ENCODE measurements around the gene TBC1D22A. TPM values are rescaled to one million over a fixed set of nuclear protein-coding genes. Genes with fewer than 3 reads are reported as not detected.

TBC1D22A gene
- total RNA-seq, 1 experiment from 2014 or later = 32.6 TPM

DNA sequence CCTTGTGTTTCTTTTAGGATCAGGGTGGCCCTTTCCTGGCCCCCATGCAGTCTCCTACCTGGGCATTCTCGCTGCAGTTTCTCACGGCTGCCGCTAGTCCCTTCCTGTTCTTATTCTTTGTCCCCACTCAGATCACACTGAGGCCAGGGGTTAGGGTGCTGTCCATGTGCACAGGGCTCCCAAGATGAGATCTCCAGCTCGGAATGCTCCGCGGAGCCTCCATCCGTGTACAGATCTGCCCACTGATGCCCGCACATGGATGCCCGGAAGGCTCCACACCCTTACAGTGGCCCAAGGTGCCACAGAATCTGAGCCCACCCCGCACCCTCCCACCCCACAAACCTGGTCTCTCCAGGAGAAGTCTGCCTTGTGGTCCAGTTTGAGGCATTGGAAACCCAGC is 457.3 kb downstream of the TBC1D22A start:
- Mint-ChIP-seq H3K36me3 (ENCODE audit: insufficient read depth, unreplicated experiment) (no peaks in the 10 kb centered on the region), H3K4me3 (ENCODE audit: unreplicated experiment) (no peak overlapping the region), H3K27me3 (ENCODE audit: insufficient read depth, unreplicated experiment) (peaks cover 25% of the 10 kb centered on the region), H3K4me1 (ENCODE audit: low read depth, unreplicated experiment) (no peaks in the 10 kb centered on the region), H3K9me3 (ENCODE audit: unreplicated experiment) (no peaks in the 10 kb centered on the region), H3K27ac (ENCODE audit: unreplicated experiment) (no peak overlapping the region)
- H3K4me1 ChIP-seq = no peaks in the 10 kb centered on the region
- BruUV-seq (replicated peaks) = no TSS peak
- TF ChIP-seq CTCF (IDR thresholded peaks at IDR 0.05; ENCODE audit: insufficient read depth in 1 of 2, low read depth in 1 of 2, low read length in 1 of 2, severe bottlenecking in 1 of 2, unreplicated experiment in 1 of 2) = no peak
- intact Hi-C loops (cut with micrococcal nuclease; ENCODE audit: unreplicated experiment) = loop anchor here (5.0 kb wide), 1 partner anchor 608 kb away; no protein-coding TSS in a partner anchor
- no peak overlapping the region for H3K4me3 ChIP-seq (ENCODE audit: low read depth, low read length)
- DNase-seq = no peak
- CTCF ChIA-PET = interaction anchor here (0.6 kb wide), 1 partner anchor 285 kb away, joined by 3 read pairs; no protein-coding TSS in a partner anchor
- no peaks in the 10 kb centered on the region for H3K36me3 ChIP-seq (ENCODE audit: control insufficient read depth, insufficient read depth, low read length)
- H3K9me3 ChIP-seq = no peaks in the 10 kb centered on the region; the same call in 1 of the 2 replicates
- no peaks in the 10 kb centered on the region for H3K27me3 ChIP-seq (replicated peaks; ENCODE audit: control insufficient read depth, insufficient read depth, low read length)
- POLR2A ChIA-PET = no interaction called here

DNA sequence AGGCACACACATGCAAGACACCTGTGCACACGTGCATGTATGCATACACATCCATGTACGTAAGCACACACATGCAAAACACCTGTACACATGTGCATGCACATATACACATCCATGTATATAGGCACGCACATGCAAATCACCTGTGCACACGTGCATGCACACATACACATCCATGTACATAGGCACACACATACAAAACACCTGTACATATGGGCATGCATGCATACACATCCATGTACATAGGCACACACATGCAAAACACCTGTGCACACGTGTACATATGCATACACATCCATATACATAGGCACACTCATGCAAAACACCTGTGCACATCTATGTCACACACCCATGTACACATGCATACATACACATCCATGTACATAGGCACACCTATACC is 458.3 kb downstream of the TBC1D22A start:
- ChIA-PET POLR2A (no interaction called here), CTCF (no interaction called here)
- Mint-ChIP-seq H3K36me3 (ENCODE audit: insufficient read depth, unreplicated experiment) (no peaks in the 10 kb centered on the region), H3K9me3 (ENCODE audit: unreplicated experiment) (no peaks in the 10 kb centered on the region), H3K4me3 (ENCODE audit: unreplicated experiment) (no peak overlapping the region), H3K4me1 (ENCODE audit: low read depth, unreplicated experiment) (no peaks in the 10 kb centered on the region), H3K27ac (ENCODE audit: unreplicated experiment) (no peak overlapping the region), H3K27me3 (ENCODE audit: insufficient read depth, unreplicated experiment) (peaks cover 25% of the 10 kb centered on the region)
- Histone ChIP-seq H3K4me3 (ENCODE audit: low read depth, low read length) (no peak overlapping the region), H3K4me1 (no peaks in the 10 kb centered on the region), H3K36me3 (ENCODE audit: control insufficient read depth, insufficient read depth, low read length) (no peaks in the 10 kb centered on the region), H3K27me3 (replicated peaks; ENCODE audit: control insufficient read depth, insufficient read depth, low read length) (no peaks in the 10 kb centered on the region), H3K9me3 (no peaks in the 10 kb centered on the region; the same call in 1 of the 2 replicates)
- DNase-seq = no peak
- intact Hi-C loops (cut with micrococcal nuclease; ENCODE audit: unreplicated experiment) = loop anchor here (5.0 kb wide), 1 partner anchor 607 kb away; no protein-coding TSS in a partner anchor
- BruUV-seq (replicated peaks) = no TSS peak
- no peak for TF ChIP-seq CTCF (IDR thresholded peaks at IDR 0.05; ENCODE audit: insufficient read depth in 1 of 2, low read depth in 1 of 2, low read length in 1 of 2, severe bottlenecking in 1 of 2, unreplicated experiment in 1 of 2)

GRCh38 chr22:47221840-47222615 is 459.6 kb downstream of the TBC1D22A start:
- Mint-ChIP-seq H3K4me3 (ENCODE audit: unreplicated experiment) (no peak overlapping the region), H3K36me3 (ENCODE audit: insufficient read depth, unreplicated experiment) (no peaks in the 10 kb centered on the region), H3K4me1 (ENCODE audit: low read depth, unreplicated experiment) (no peaks in the 10 kb centered on the region), H3K27me3 (ENCODE audit: insufficient read depth, unreplicated experiment) (peaks cover 24% of the 10 kb centered on the region), H3K27ac (ENCODE audit: unreplicated experiment) (no peak overlapping the region), H3K9me3 (ENCODE audit: unreplicated experiment) (no peaks in the 10 kb centered on the region)
- Histone ChIP-seq H3K4me1 (no peaks in the 10 kb centered on the region), H3K4me3 (ENCODE audit: low read depth, low read length) (no peak overlapping the region), H3K27me3 (replicated peaks; ENCODE audit: control insufficient read depth, insufficient read depth, low read length) (no peaks in the 10 kb centered on the region), H3K9me3 (no peaks in the 10 kb centered on the region; the same call in 1 of the 2 replicates), H3K36me3 (ENCODE audit: control insufficient read depth, insufficient read depth, low read length) (no peaks in the 10 kb centered on the region)
- intact Hi-C loops (cut with micrococcal nuclease; ENCODE audit: unreplicated experiment) = loop anchor here (5.0 kb wide), 1 partner anchor 605 kb away; no protein-coding TSS in a partner anchor
- TF ChIP-seq CTCF (IDR thresholded peaks at IDR 0.05; ENCODE audit: insufficient read depth in 1 of 2, low read depth in 1 of 2, low read length in 1 of 2, severe bottlenecking in 1 of 2, unreplicated experiment in 1 of 2) = no peak
- no peak for DNase-seq
- BruUV-seq (replicated peaks) = no TSS peak
- ChIA-PET POLR2A (no interaction called here), CTCF (no interaction called here)

Other genes with a start within 250 kb of the TBC1D22A start
- 29.5 and 33.2 TPM in 2 replicates for gene CELSR1, start 225.0 kb upstream of the TBC1D22A start, total RNA-seq (2022)
- gene GRAMD4, start 142.3 kb upstream of the TBC1D22A start, total RNA-seq (2022) = 20.8 and 23.4 TPM in 2 replicates
- gene CERK, start 24.4 kb upstream of the TBC1D22A start, total RNA-seq (2022) = 35.0 and 37.6 TPM in 2 replicates